ENCODE data around the gene NAA60.
"Not testable (repeated sequence)": the region's sequence is repeated elsewhere in the genome, so short reads cannot be mapped to it uniquely, and the experiment has no call there.

- not testable (repeated sequence) for TF ChIP-seq MYNN (tag by site-specific recombination; IDR thresholded peaks at IDR 0.05; ENCODE audit: borderline replicate concordance); CTCF (tag by site-specific recombination; IDR thresholded peaks at IDR 0.05); ZNF707 (tag by site-specific recombination; IDR thresholded peaks at IDR 0.05); ZNF768 (tag by site-specific recombination; IDR thresholded peaks at IDR 0.05); ZNF274 (IDR thresholded peaks at IDR 0.05; ENCODE audit: low read length); ZNF274 (tag by site-specific recombination; IDR thresholded peaks at IDR 0.05; ENCODE audit: borderline replicate concordance); MEIS1 (CRISPR knock-in tag; IDR thresholded peaks at IDR 0.05; ENCODE audit: borderline replicate concordance); YY1 (tag by site-specific recombination; IDR thresholded peaks at IDR 0.05); SCRT2 (tag by site-specific recombination; IDR thresholded peaks at IDR 0.05)
These were observed 30.1 kb downstream of the NAA60 start for GRCh38 chr16:3473596-3473943.

Measured in HEK293 (cell line).